OCI-LY1 (cell line): ENCODE results near the gene DYRK1A.

ENCODE experiments used
- H2AFZ ChIP-seq: fragments of 200-600 bp; sonication (generic), shearing (Covaris generic); 2 replicates; pipeline ENCODE4 v1.6.0; 2014; ENCODE audit warnings: antibody characterized with exemption, mild to moderate bottlenecking, low read length
- H3F3A ChIP-seq: fragments of 200-600 bp; sonication (generic), shearing (Covaris generic); 2 replicates; pipeline ENCODE4 v1.6.0; 2014; ENCODE audit warnings: mild to moderate bottlenecking, antibody characterized with exemption, low read length, moderate library complexity; ENCODE audit not compliant: insufficient read depth
- H3K27ac ChIP-seq: fragments of 200-600 bp; sonication (generic); 2 replicates; pipeline ENCODE4 v1.5.1; 2014; ENCODE audit warnings: low read length, mixed run types, mild to moderate bottlenecking, low read depth; ENCODE audit not compliant: poor library complexity, severe bottlenecking
- H3K27me3 ChIP-seq: fragments of 200-600 bp; sonication (generic); 2 replicates; pipeline ENCODE4 v1.6.0; 2014; ENCODE audit warnings: antibody characterized with exemption, mild to moderate bottlenecking, low read length, moderate library complexity; ENCODE audit not compliant: insufficient read depth
- H3K36me3 ChIP-seq: fragments of 200-600 bp; sonication (generic); 2 replicates; pipeline ENCODE4 v1.6.1; 2014; ENCODE audit warnings: mild to moderate bottlenecking, antibody characterized with exemption, low read length, moderate library complexity, mixed read lengths; ENCODE audit not compliant: insufficient read depth
- H3K4me1 ChIP-seq: fragments of 200-600 bp; sonication (generic); 2 replicates; pipeline ENCODE4 v1.5.1; 2014; ENCODE audit warnings: mild to moderate bottlenecking, low read length, moderate library complexity; ENCODE audit not compliant: insufficient read depth, severe bottlenecking
- H3K4me2 ChIP-seq: fragments of 200-600 bp; sonication (generic), shearing (Covaris generic); 2 replicates; pipeline ENCODE4 v1.6.1; 2014; ENCODE audit warnings: low read length
- H3K4me3 ChIP-seq: fragments of 200-600 bp; sonication (generic); 2 replicates; pipeline ENCODE4 v1.5.1; 2014; ENCODE audit warnings: low read length, low read depth, mild to moderate bottlenecking, mixed read lengths; ENCODE audit not compliant: poor library complexity, severe bottlenecking
- H3K79me2 ChIP-seq: fragments of 200-600 bp; shearing (Covaris generic); 2 replicates; pipeline ENCODE4 v1.6.1; 2016; ENCODE audit warnings: mixed run types, low read length, mixed read lengths; ENCODE audit not compliant: insufficient read depth
- H3K9ac ChIP-seq: fragments of 200-600 bp; sonication (generic), shearing (Covaris generic); 2 replicates; pipeline ENCODE4 v1.6.1; 2014; ENCODE audit warnings: mild to moderate bottlenecking, low read length, mixed read lengths
- H3K9me2 ChIP-seq: fragments of 200-600 bp; sonication (generic), shearing (Covaris generic); 2 replicates; pipeline ENCODE4 v1.6.1; 2014; ENCODE audit warnings: low read depth, mild to moderate bottlenecking, low read length, mixed read lengths
- H3K9me3 ChIP-seq: fragments of 200-600 bp; shearing (Covaris generic); 2 replicates; pipeline ENCODE4 v1.6.1; 2014; ENCODE audit warnings: low read length, mixed read lengths
- H4K20me1 ChIP-seq: fragments of 200-600 bp; sonication (generic), shearing (Covaris generic); 2 replicates; pipeline ENCODE4 v1.6.0; 2016; ENCODE audit warnings: mild to moderate bottlenecking, low read length; ENCODE audit not compliant: insufficient read depth
- CTCF ChIP-seq: fragments of 200-600 bp; sonication (generic), shearing (Covaris generic); IDR thresholded peaks from 2 replicates; pipeline ENCODE4 v1.5.1; 2017; ENCODE audit warnings: mild to moderate bottlenecking, antibody characterized with exemption, low read length, moderate library complexity, mixed read lengths
- EZH2 ChIP-seq: fragments of 200-600 bp; sonication (generic), shearing (Covaris generic); IDR thresholded peaks from 2 replicates; pipeline ENCODE4 v1.8.0; 2017; ENCODE audit warnings: borderline replicate concordance, mixed run types, mild to moderate bottlenecking, antibody characterized with exemption, low read length, moderate library complexity, mixed read lengths

Gene DYRK1A

GRCh38 chr21:37370152-37371040, 3.8 kb downstream of the DYRK1A start:
- H3K27ac ChIP-seq = no peak overlapping the region
- H3K27me3 ChIP-seq = no peaks in the 10 kb centered on the region
- H4K20me1 ChIP-seq = 0 out of 2 replicates have a peak, but pooled peaks cover 2% of the 10 kb centered on the region
- H3K79me2 ChIP-seq = peaks cover 79% of the 10 kb centered on the region
- no peaks in the 10 kb centered on the region; the same call in 1 of the 2 replicates for H3K36me3 ChIP-seq
- H3K4me3 ChIP-seq = peak overlapping the region; percentile 95
- no peak for TF ChIP-seq CTCF
- TF ChIP-seq EZH2 = no peak
- peak overlapping the region; percentile 93 for H3K9ac ChIP-seq
- peaks cover 50% of the 10 kb centered on the region for H3K4me1 ChIP-seq
- H3K4me2 ChIP-seq = peak overlapping the region; percentile 99
- no peaks in the 10 kb centered on the region for H3K9me3 ChIP-seq
- no peaks in the 10 kb centered on the region for H3F3A ChIP-seq
- no peak overlapping the region for H2AFZ ChIP-seq
- H3K9me2 ChIP-seq = no peaks in the 10 kb centered on the region

GRCh38 chr21:37371041-37371397, 4.4 kb downstream of the DYRK1A start:
- Histone ChIP-seq H3K27me3 (no peaks in the 10 kb centered on the region), H3K9me3 (no peaks in the 10 kb centered on the region), H4K20me1 (0 out of 2 replicates have a peak, but pooled peaks cover 2% of the 10 kb centered on the region), H3K36me3 (peaks cover 3% of the 10 kb centered on the region), H2AFZ (no peak overlapping the region), H3K4me3 (peak overlapping the region; percentile 95), H3F3A (no peaks in the 10 kb centered on the region), H3K9me2 (no peaks in the 10 kb centered on the region), H3K79me2 (peaks cover 85% of the 10 kb centered on the region), H3K27ac (no peak overlapping the region), H3K4me2 (peak overlapping the region; percentile 99; the same call in 1 of the 2 replicates), H3K9ac (no peak overlapping the region), H3K4me1 (peaks cover 46% of the 10 kb centered on the region)
- TF ChIP-seq EZH2 (no peak), CTCF (no peak)

DNA sequence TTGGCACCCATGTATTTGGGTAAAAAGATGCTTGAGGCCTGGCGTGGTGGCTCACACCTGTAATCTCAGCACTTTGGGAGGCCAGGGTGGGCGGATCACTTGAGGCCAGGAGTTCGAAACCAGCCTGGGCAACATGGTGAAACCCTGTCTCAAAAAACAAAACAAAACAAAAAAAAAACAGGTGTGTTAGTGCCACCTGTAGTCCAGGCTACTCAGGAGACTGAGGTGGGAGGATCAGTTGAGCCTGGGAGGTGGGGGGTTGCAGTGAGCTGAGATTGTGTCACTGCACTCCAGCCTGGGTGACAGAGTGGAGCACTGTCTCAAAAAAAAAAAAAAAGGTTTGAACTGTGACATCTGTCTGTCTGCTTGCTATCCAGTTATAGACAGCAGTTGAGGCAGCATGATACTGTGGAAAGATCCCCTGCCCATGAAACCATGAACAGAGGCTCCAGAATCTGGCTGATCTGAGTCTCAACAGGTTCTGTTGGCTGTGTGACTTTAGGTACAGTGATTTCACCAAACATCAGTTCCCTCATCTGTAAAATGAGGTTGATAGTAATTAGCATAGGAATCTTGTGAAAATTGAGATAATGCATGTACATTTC, 5.7 kb downstream of the DYRK1A start:
- no peaks in the 10 kb centered on the region for H3K9me3 ChIP-seq
- H3K36me3 ChIP-seq = peaks cover 4% of the 10 kb centered on the region
- H3K9ac ChIP-seq = no peak overlapping the region
- no peak overlapping the region for H3K4me3 ChIP-seq
- no peaks in the 10 kb centered on the region for H3K27me3 ChIP-seq
- H3F3A ChIP-seq = no peaks in the 10 kb centered on the region
- H3K4me2 ChIP-seq = no peak overlapping the region; the same call in 1 of the 2 replicates
- peaks cover 46% of the 10 kb centered on the region for H3K4me1 ChIP-seq
- H4K20me1 ChIP-seq = 0 out of 2 replicates have a peak, but pooled peaks cover 2% of the 10 kb centered on the region
- no peak for TF ChIP-seq EZH2
- H3K27ac ChIP-seq = no peak overlapping the region
- H2AFZ ChIP-seq = no peak overlapping the region
- no peaks in the 10 kb centered on the region for H3K9me2 ChIP-seq
- H3K79me2 ChIP-seq = peaks cover 97% of the 10 kb centered on the region
